C4-2B (cell line): ENCODE results near the gene HOXA2.

Experiments used
- H3K27ac ChIP-seq: fragments of 450-650 bp; 2 replicates; pipeline ENCODE4 v1.5.1; 2017
- CTCF ChIP-seq: fragments of 450-650 bp; conservative IDR thresholded peaks from 2 replicates; pipeline ENCODE4 v1.5.1; 2017; ENCODE audit warnings: mild to moderate bottlenecking
- ZFX ChIP-seq: fragments of 450-650 bp; IDR thresholded peaks from 2 replicates; pipeline ENCODE4 v1.6.1; 2017

HOXA2 gene

DNA sequence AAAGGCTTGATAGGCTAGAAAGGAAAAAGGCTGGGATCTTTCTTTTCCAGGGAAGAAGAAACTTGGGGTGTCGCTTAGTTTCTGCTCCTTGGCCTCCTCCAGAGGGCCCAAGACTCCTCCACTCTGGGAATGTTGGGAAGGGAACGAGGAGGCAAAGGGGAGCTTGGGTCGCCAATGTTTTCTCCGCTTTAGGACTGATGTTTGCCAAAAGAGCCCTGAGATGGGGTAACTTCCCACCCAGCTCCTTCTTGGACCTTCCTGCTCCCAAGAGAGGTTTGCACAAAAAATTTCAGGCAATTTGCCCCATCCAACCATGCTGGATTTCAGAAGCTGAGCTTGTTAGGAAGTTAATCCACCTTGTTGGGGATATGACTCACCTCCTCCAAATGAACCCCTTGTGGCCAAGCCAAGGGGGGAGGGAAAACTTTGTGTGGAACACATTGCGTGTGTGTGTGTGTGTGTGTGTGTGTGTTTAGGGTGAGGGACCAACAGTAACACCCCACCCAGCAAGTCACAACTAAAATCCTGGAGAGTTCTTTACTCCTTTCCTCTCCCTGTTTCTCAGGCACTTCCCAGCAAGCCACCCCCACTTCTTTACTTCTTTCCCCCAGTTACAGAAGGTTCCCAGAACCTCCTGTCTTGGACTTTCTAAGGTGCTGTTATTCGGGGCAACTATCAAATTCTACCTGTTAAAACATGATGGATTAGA, 8.7 kb upstream of the HOXA2 start:
- no peak overlapping the region for H3K27ac ChIP-seq
- TF ChIP-seq CTCF: no peak

DNA sequence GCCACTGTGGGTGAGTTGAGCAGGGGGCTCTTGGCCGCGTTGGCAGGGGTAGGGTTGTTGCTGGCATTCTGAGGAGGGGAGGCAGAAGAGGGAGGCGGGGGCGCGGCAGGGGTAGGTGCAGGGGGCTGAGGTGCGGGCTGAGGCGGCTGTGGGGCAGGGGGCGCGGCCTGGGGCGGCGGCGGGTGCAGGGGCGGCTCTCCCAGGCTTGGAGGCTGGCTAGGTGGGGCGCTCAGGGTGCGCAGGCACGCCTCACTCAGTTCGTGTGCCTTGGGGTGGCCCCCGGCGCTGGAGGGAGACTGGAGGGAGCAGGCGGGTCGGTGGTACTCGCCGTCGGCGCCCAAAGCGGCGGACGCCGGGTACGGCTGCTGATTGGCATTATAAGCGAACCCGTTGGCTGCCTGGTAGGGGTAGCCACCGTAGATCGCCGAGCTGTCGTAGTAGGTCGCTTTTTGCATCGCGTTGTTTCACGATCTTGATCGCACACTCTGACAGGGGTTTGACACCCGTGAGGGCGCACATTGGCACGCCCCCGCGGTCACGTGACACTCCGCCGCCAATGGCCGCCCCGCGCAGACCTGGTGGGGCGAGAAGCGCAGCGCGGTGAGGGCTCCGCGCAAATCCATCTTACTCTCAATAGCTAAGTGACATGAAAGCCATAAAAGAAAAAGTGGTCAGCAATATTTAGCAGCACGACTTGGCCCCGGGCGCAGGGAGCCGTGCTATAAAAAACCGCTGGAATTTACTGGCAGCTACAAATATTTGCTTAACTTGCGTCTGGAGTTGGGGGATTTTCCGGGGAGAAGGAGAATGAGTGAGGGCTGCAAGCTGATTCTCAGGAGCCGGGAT, 7.9 kb upstream of the HOXA2 start:
- TF ChIP-seq CTCF (no peak), ZFX (no peak)
- H3K27ac ChIP-seq: no peak overlapping the region

DNA sequence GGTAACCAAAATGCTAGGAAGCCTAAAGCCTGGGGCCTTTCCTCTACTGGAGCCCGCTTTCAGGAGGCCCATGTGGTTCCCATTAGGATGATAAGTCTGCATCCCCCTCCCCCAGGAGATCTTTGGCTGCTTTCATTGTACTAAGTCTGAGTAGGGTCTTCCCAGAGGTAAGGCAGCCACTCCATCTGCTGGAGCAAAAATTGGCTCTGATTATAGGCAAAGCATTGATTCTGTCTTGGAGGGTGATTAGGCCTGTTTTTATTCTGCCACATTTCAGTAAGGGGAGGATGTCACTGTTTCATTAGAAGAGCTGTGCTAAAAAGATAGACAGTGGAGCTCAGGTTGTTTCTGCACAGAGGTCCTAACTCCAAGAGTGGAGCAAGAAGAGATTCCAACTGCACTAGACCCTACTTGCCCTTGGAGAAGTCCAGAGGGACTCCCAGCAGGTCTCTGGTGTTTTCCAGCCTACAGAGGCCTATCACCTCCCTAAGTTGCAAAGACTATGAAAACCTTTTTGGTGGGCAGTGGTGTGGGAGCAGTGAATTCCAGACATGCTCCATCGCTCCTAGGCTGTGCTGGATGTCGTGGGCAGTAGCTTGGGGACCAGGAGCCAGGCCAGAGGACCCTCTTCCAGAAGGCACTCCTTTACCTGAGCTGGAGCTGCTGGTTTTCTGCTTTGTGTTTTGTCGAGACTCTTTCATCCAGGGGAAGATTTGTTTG, 7.1 kb upstream of the HOXA2 start:
- TF ChIP-seq ZFX (no peak), CTCF (no peak)
- H3K27ac ChIP-seq: no peak overlapping the region

DNA sequence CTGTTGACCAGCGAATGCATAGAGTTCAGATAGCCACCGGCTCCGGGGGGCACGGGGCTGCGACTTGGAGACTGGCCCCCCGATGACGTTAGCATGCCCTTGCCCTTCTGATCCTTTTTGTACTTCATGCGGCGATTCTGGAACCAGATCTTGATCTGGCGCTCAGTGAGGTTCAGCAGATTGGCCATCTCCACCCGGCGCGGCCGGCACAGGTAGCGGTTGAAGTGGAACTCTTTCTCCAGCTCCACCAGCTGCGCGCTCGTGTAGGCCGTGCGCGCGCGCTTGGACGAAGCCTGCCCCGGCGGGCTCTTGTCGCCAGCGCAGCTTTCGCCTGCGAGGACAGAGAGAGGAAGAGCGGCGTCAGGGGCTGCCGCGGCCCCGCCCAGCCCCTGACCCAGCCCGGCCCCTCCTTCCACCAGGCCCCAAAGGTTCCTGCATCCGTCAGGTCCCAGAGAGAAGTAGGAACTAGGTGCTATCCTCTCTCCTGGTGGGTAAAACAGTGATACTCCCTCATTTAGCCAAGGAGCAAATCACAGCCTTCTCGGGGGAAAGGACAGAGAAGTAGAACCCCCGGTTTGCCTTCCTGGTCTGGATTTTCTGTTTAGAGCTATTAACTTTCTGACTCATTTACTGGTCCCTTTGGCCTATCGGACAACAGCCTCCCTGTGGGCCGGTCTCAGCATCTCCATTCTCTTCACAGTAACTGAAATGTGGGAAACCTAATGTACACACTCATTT, 6.1 kb upstream of the HOXA2 start:
- TF ChIP-seq ZFX: no peak
- no peak for TF ChIP-seq CTCF

GRCh38 chr7:27107391-27108381, 5.2 kb upstream of the HOXA2 start:
- no peak overlapping the region for H3K27ac ChIP-seq
- TF ChIP-seq CTCF (no peak), ZFX (no peak)

More for the DNA sequence above, 6.1 kb upstream of the HOXA2 start:
- H3K27ac ChIP-seq: no peak overlapping the region

DNA sequence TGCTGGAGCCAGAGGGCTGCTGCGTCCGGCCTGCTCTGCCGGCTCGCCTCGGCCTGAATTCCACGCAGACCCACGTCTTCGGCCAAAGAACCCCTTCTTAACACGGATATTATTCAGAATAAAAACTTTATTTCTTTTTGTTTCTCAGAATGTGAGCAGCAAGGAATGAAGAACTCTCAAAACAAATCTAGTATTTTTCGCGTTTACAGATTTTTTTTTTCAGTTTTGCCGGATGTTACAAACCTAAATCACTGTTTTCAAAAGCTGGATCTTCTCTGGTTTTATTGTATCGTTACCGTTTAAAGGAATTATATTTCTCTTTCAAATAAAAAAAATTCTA, 4.4 kb upstream of the HOXA2 start:
- TF ChIP-seq ZFX: no peak
- TF ChIP-seq CTCF: no peak
- H3K27ac ChIP-seq: no peak overlapping the region
